Endothelial cell of umbilical vein (primary cell): ENCODE measurements around the gene TNFRSF19.

Experiments used
- EZH2 ChIP-seq: IDR thresholded peaks from 2 replicates; pipeline ENCODE4 v1.6.1; 2012; ENCODE audit warnings: borderline replicate concordance, low read depth, mild to moderate bottlenecking, moderate library complexity, low read length, inconsistent platforms; ENCODE audit not compliant: severe bottlenecking
- JUN ChIP-seq: IDR thresholded peaks from 2 replicates; pipeline ENCODE4 v1.6.1; 2011; ENCODE audit warnings: borderline replicate concordance, low read depth; ENCODE audit not compliant: insufficient read length, insufficient read depth
- MAX ChIP-seq: IDR thresholded peaks from 2 replicates; pipeline ENCODE4 v1.6.1; 2011; ENCODE audit not compliant: insufficient read depth, insufficient read length
- MYC ChIP-seq: IDR thresholded peaks from one replicate; pipeline ENCODE4 v1.6.1; 2011; ENCODE audit warnings: mild to moderate bottlenecking, low read depth, low read length
- POLR2A ChIP-seq: IDR thresholded peaks from 2 replicates; pipeline ENCODE4 v1.6.1; 2012; ENCODE audit warnings: low read depth, mild to moderate bottlenecking, control low read depth, low read length
- POLR2AphosphoS5 ChIP-seq: IDR thresholded peaks from 2 replicates; pipeline ENCODE4 v1.6.1; 2012; ENCODE audit warnings: low read depth, mild to moderate bottlenecking, control low read depth, low read length, moderate library complexity; ENCODE audit not compliant: insufficient read depth
- TF ChIP-seq, protein P1 (sequence below), 2 donors: IDR thresholded peaks; 1 replicate in 1 of 2; 2 replicates in 1 of 2; pipeline ENCODE4 v1.5.1; 2011; ENCODE audit warnings: low read length in 2 of 2, mild to moderate bottlenecking in 2 of 2, moderate library complexity in 2 of 2, control low read depth in 1 of 2, inconsistent platforms in 1 of 2, low read depth in 1 of 2; ENCODE audit not compliant: insufficient read depth in 1 of 2; ENCODE audit errors: extremely low read depth in 1 of 2

DNA sequence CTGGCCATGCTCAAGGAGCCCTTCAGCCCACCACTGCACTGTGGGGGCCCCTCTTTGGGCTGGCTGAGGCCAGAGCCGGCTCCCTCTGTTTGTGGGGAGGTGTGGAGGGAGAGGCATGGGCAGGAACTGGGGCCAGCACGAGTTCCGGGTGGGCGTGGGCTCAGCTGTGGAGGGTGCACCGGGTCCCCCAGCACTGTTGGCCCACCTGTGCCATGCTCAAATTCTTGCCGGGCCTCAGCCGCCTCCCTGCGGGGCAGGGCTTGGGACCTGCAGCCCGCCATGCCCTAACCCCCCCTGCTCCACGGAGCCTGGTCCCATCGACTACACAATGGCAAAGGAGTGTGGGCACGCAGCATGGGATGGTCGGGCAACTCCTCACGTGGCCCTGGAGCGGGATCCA is 38.8 kb upstream of the TNFRSF19 start:
- TF ChIP-seq, protein P1, sequence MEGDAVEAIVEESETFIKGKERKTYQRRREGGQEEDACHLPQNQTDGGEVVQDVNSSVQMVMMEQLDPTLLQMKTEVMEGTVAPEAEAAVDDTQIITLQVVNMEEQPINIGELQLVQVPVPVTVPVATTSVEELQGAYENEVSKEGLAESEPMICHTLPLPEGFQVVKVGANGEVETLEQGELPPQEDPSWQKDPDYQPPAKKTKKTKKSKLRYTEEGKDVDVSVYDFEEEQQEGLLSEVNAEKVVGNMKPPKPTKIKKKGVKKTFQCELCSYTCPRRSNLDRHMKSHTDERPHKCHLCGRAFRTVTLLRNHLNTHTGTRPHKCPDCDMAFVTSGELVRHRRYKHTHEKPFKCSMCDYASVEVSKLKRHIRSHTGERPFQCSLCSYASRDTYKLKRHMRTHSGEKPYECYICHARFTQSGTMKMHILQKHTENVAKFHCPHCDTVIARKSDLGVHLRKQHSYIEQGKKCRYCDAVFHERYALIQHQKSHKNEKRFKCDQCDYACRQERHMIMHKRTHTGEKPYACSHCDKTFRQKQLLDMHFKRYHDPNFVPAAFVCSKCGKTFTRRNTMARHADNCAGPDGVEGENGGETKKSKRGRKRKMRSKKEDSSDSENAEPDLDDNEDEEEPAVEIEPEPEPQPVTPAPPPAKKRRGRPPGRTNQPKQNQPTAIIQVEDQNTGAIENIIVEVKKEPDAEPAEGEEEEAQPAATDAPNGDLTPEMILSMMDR (IDR thresholded peaks at IDR 0.05; ENCODE audit: extremely low read depth in 1 of 2, insufficient read depth in 1 of 2, low read depth in 1 of 2, low read length in 2 of 2): no peak
- no peak for TF ChIP-seq EZH2
- TF ChIP-seq POLR2A: no peak
- TF ChIP-seq MYC: no peak
- no peak for TF ChIP-seq POLR2AphosphoS5
- TF ChIP-seq MAX: no peak
- TF ChIP-seq JUN: no peak
